Endothelial cell of umbilical vein (primary cell): ENCODE data around the gene RRP1. TPM values are rescaled to one million over a fixed set of nuclear protein-coding genes. Genes with fewer than 3 reads are reported as not detected.

Experiments used
- BruUV-seq: library from RNA; stranded (reverse); fragments of 400-500 nt; replicated peaks from 2 replicates; lab custom pipeline; 2021; lab: Mats Ljungman, UMichigan
- CTCF ChIA-PET: fragments of 300-600, 350-600 bp; sonication (Branson Sonifier 250); formaldehyde crosslinking; loops from one replicate; lab custom pipeline; 2021; ENCODE audit warnings: antibody characterized with exemption, inconsistent platforms; lab: Charles Lee
- POLR2A ChIA-PET: fragments of 300-600, 350-600 bp; sonication (Branson Sonifier 250); formaldehyde crosslinking; loops from one replicate; lab custom pipeline; 2021; ENCODE audit warnings: antibody characterized with exemption, inconsistent platforms; lab: Charles Lee
- DNase-seq: peaks from one replicate; pipeline ENCODE4 v3.0.0-alpha.2; 2011; ENCODE audit warnings: low read depth, low spot score
- FAIRE-seq: peaks from 2 replicates; lab custom pipeline; 2011; peaks lifted over from hg19 to GRCh38; lab: Jason Lieb, UNC
- H2AFZ ChIP-seq: 2 replicates; pipeline ENCODE4 v1.6.0; 2012; ENCODE audit warnings: low read depth, low read length, control low read depth, inconsistent platforms
- H3K27ac ChIP-seq: 2 replicates; pipeline ENCODE4 v1.5.1; 2011; ENCODE audit warnings: low read depth, mild to moderate bottlenecking, control low read depth, low read length, moderate library complexity; ENCODE audit not compliant: insufficient read depth
- H3K27me3 ChIP-seq, 2 experiments: 2 replicates each; pipeline versions ENCODE4 v1.6.0 to v1.6.1; 2011; ENCODE audit warnings: low read length in 2 of 2, mixed read lengths in 1 of 2; ENCODE audit not compliant: control insufficient read depth in 2 of 2, insufficient read depth in 2 of 2
- H3K36me3 ChIP-seq, 2 experiments: 2 replicates in 1 of 2; 3 replicates in 1 of 2; pipeline ENCODE4 v1.5.1; 2011; ENCODE audit warnings: low read length in 2 of 2, mild to moderate bottlenecking in 1 of 2, moderate library complexity in 1 of 2; ENCODE audit not compliant: control insufficient read depth in 2 of 2, insufficient read depth in 2 of 2; ENCODE audit errors: extremely low read depth in 1 of 2
- H3K4me1 ChIP-seq: 3 replicates; pipeline ENCODE4 v1.5.1; 2011; ENCODE audit warnings: mild to moderate bottlenecking, low read length; ENCODE audit not compliant: control insufficient read depth, insufficient read depth; ENCODE audit errors: extremely low read depth
- H3K4me2 ChIP-seq: 2 replicates; pipeline ENCODE4 v1.6.1; 2011; ENCODE audit warnings: low read length, control low read depth, mixed read lengths; ENCODE audit not compliant: insufficient read depth
- H3K4me3 ChIP-seq, 3 experiments: fragments of 200-600 bp in 1 of 3; sonication (generic), shearing (Covaris generic) in 1 of 3; replicated peaks in 1 of 3; 2 replicates each; pipeline ENCODE4 v1.5.1; 2011 to 2016; ENCODE audit warnings: control low read depth in 3 of 3, low read length in 3 of 3, mild to moderate bottlenecking in 2 of 3, inconsistent platforms in 1 of 3, low read depth in 1 of 3, moderate library complexity in 1 of 3; ENCODE audit not compliant: insufficient read depth in 1 of 3
- H3K79me2 ChIP-seq: 2 replicates; pipeline ENCODE4 v1.6.0; 2012; ENCODE audit warnings: low read length, inconsistent platforms; ENCODE audit not compliant: control insufficient read depth, insufficient read depth
- H3K9ac ChIP-seq: replicated peaks from 2 replicates; pipeline ENCODE3; 2011; ENCODE audit warnings: low read length, control low read depth; ENCODE audit not compliant: insufficient read depth; ENCODE audit errors: extremely low read depth
- H3K9me1 ChIP-seq: replicated peaks from 3 replicates; pipeline ENCODE4 v1.6.0; 2011; ENCODE audit warnings: mild to moderate bottlenecking, low read length; ENCODE audit not compliant: control insufficient read depth, insufficient read depth; ENCODE audit errors: extremely low read depth
- H3K9me3 ChIP-seq: replicated peaks from 2 replicates; pipeline ENCODE4 v1.5.1; 2012; ENCODE audit warnings: low read length, inconsistent platforms; ENCODE audit not compliant: control insufficient read depth, insufficient read depth
- H4K20me1 ChIP-seq: replicated peaks from 2 replicates; pipeline ENCODE3; 2011; ENCODE audit warnings: mild to moderate bottlenecking, low read length; ENCODE audit not compliant: control insufficient read depth, insufficient read depth; ENCODE audit errors: extremely low read depth
- CTCF ChIP-seq, 2 donors: IDR thresholded peaks; 1 replicate in 1 of 2; 2 replicates in 1 of 2; pipeline ENCODE4 v1.5.1; 2011; ENCODE audit warnings: low read length in 2 of 2, mild to moderate bottlenecking in 2 of 2, moderate library complexity in 2 of 2, control low read depth in 1 of 2, inconsistent platforms in 1 of 2, low read depth in 1 of 2; ENCODE audit not compliant: insufficient read depth in 1 of 2; ENCODE audit errors: extremely low read depth in 1 of 2
- EZH2 ChIP-seq: IDR thresholded peaks from 2 replicates; pipeline ENCODE4 v1.6.1; 2012; ENCODE audit warnings: borderline replicate concordance, low read depth, mild to moderate bottlenecking, moderate library complexity, low read length, inconsistent platforms; ENCODE audit not compliant: severe bottlenecking
- FOS ChIP-seq: IDR thresholded peaks from 2 replicates; pipeline ENCODE4 v1.6.1; 2011; ENCODE audit warnings: mild to moderate bottlenecking, low read length, moderate library complexity, borderline replicate concordance; ENCODE audit not compliant: insufficient read depth
- GATA2 ChIP-seq: IDR thresholded peaks from 2 replicates; pipeline ENCODE4 v1.7.0; 2011; ENCODE audit warnings: low read depth, mild to moderate bottlenecking, moderate library complexity, mixed read lengths, low read length; ENCODE audit not compliant: insufficient read length, insufficient read depth
- JUN ChIP-seq: IDR thresholded peaks from 2 replicates; pipeline ENCODE4 v1.6.1; 2011; ENCODE audit warnings: borderline replicate concordance, low read depth; ENCODE audit not compliant: insufficient read length, insufficient read depth
- MYC ChIP-seq: IDR thresholded peaks from one replicate; pipeline ENCODE4 v1.6.1; 2011; ENCODE audit warnings: mild to moderate bottlenecking, low read depth, low read length
- POLR2A ChIP-seq: IDR thresholded peaks from 2 replicates; pipeline ENCODE4 v1.6.1; 2012; ENCODE audit warnings: low read depth, mild to moderate bottlenecking, control low read depth, low read length
- POLR2AphosphoS5 ChIP-seq: IDR thresholded peaks from 2 replicates; pipeline ENCODE4 v1.6.1; 2012; ENCODE audit warnings: low read depth, mild to moderate bottlenecking, control low read depth, low read length, moderate library complexity; ENCODE audit not compliant: insufficient read depth
- dilution Hi-C: fragments of 300-500 bp; cut with MboI; formaldehyde crosslinking; loops from one replicate; pipeline ENCODE4 v1.15.0; 2019; ENCODE audit warnings: low sequenced_read_pairs; ENCODE audit not compliant: extremely low pct_ligation_motif_present
- intact Hi-C: fragments of 100-400 bp; cut with micrococcal nuclease; formaldehyde crosslinking; loops from one replicate; pipeline ENCODE4 v1.10.0; 2022
- polyA plus RNA-seq, 4 experiments: library from polyadenylated mRNA; depleted of rRNA in 3 of 4; stranded (reverse) in 3 of 4; unstranded in 1 of 4; fragments of >200 nt; gene quantifications; 2 replicates each; pipeline versions ENCODE4 v1.2.1 to v1.2.3, GENCODE V29; 2011 to 2012; ENCODE audit warnings: missing spikeins in 1 of 4
- total RNA-seq: library from RNA; stranded (reverse); gene quantifications from 2 replicates; pipeline ENCODE4 v1.2.3, GENCODE V29; 2021
- TF ChIP-seq, protein P1 (sequence below): IDR thresholded peaks from 2 replicates; pipeline ENCODE4 v1.6.1; 2011; ENCODE audit not compliant: insufficient read depth, insufficient read length

RRP1 gene
- total and polyA plus RNA-seq, 2 donors (not counting 3 experiments of a cell fraction or from before 2014, with no cell fraction given): 15.2 to 36.3 TPM

DNA sequence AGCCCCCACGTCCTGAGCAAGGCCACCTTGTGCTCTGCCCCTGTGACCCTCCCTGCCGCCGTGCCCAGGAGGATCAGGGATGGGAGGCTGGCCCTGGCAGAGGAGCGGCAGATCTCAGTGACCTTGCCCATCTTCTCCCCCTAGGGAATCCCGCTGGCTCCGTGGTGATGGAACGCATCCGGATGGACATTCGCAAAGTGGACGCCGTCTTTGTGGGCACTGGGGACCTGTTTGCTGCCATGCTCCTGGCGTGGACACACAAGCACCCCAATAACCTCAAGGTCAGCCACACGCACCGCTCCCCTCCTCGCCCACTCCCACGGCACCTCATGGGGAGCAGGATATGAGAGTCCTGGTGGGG, 36.0 kb upstream of the RRP1 start:
- BruUV-seq: no TSS peak
- Histone ChIP-seq H3K27me3 (no peaks in the 10 kb centered on the region), H3K9me3 (no peaks in the 10 kb centered on the region), H3K27ac (no peak overlapping the region), H3K4me1 (no peaks in the 10 kb centered on the region), H3K4me3 (no peak overlapping the region), H3K9me1 (no peaks in the 10 kb centered on the region), H3K36me3 (peaks cover 3 to 16% of the 10 kb centered on the region in 2 experiments), H3K9ac (no peak overlapping the region), H3K4me2 (no peak overlapping the region), H2AFZ (no peak overlapping the region), H4K20me1 (no peaks in the 10 kb centered on the region), H3K79me2 (no peaks in the 10 kb centered on the region)
- ChIA-PET POLR2A (no interaction called here), CTCF (no interaction called here)
- intact Hi-C loops (no loop called here), dilution Hi-C loops (no loop called here)
- DNase-seq (no peak), FAIRE-seq (no peak)
- no peak for TF ChIP-seq JUN

DNA sequence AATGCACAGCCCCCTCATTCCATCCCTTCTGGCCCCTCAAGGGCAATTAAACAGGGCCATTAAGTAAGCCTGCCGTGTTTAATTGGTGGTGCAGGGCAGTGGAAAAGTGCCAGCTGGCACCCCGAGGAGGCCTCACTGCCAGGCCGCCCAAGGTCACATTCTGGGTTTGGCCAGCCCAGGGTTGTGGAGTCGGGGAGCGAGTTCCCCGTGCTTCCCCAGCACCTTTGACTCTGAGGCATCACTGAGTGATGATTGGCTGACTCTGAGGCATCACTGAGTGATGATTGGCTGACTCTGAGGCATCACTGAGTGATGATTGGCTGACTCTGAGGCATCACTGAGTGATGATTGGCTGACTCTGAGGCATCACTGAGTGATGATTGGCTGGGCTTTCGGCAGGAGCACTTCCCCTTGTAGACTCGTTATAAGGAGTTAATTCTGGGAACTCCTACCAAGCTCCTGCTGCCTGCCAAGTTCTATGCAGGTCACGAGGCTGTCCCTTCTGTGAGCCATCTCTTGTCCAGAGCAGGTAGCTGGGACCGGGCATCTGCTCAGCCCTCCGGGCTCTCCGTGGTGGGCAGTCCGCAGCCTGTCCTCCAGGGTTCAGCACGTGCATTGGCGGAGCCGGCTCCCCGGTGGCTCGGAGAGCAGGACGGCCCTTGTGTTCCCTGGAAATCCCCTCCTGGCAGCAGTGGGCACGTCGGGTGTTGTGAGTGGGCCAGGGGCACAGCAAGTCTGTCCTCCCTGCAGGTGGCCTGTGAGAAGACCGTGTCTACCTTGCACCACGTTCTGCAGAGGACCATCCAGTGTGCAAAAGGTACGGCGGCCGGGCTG, 34.2 kb upstream of the RRP1 start:
- peaks cover 3 to 16% of the 10 kb centered on the region in 2 experiments for H3K36me3 ChIP-seq
- intact Hi-C loops (no loop called here), dilution Hi-C loops (no loop called here)
- H3K27ac ChIP-seq: no peak overlapping the region
- H3K4me3 ChIP-seq: no peak overlapping the region
- no peak overlapping the region for H3K9ac ChIP-seq
- no peak overlapping the region for H3K4me2 ChIP-seq
- no peaks in the 10 kb centered on the region for H4K20me1 ChIP-seq
- no peak for DNase-seq
- no peaks in the 10 kb centered on the region for H3K9me1 ChIP-seq
- TF ChIP-seq EZH2: no peak
- no peak for TF ChIP-seq POLR2AphosphoS5
- no peak for TF ChIP-seq POLR2A
- TF ChIP-seq, protein P1, sequence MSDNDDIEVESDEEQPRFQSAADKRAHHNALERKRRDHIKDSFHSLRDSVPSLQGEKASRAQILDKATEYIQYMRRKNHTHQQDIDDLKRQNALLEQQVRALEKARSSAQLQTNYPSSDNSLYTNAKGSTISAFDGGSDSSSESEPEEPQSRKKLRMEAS: no peak
- no peak for TF ChIP-seq FOS
- TF ChIP-seq CTCF (IDR thresholded peaks at IDR 0.05; ENCODE audit: extremely low read depth in 1 of 2, insufficient read depth in 1 of 2, low read depth in 1 of 2, low read length in 2 of 2): no peak
- no peak for TF ChIP-seq GATA2
- TF ChIP-seq JUN: no peak
- no peak for TF ChIP-seq MYC
- H3K27me3 ChIP-seq: no peaks in the 10 kb centered on the region
- POLR2A ChIA-PET: no interaction called here
- no peak for FAIRE-seq
- no peak overlapping the region for H2AFZ ChIP-seq
- CTCF ChIA-PET: no interaction called here
- no peaks in the 10 kb centered on the region for H3K79me2 ChIP-seq
- H3K9me3 ChIP-seq: no peaks in the 10 kb centered on the region
- H3K4me1 ChIP-seq: no peaks in the 10 kb centered on the region
- BruUV-seq: no TSS peak
